ENCODE results near the gene EHF. TPM values are rescaled to one million over a fixed set of nuclear protein-coding genes. Genes with fewer than 3 reads are reported as not detected.

EHF gene
- total RNA-seq, 2 donors from 2014 or later = 0.22 TPM; not detected in 1

DNA sequence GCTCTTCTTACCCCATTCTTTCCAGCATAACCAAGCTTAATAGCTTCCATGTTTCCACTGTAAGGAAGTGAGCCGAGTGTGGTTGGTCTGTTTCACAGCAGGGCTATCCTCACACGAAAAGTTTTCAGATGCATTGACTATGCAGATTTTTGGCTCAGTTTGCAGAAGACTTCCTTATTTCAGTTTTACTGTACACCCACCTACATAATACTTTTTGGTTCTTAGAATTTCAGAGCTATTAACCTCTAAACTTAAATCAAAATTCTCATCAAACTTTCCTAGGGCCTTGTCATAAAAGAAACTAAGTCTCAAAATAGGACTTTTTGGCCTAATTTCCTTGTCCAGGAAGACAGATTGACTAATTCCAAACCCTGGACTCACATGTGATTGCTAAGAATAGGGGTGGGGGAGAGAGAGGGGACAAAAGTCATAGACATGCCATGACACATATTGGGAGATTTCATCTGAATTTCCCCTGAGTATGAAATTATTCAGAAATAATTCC lies 7.3 kb upstream of the EHF start:
- no peak overlapping the region for H3K27ac ChIP-seq (ENCODE audit: low read depth, low read length)
- no peaks in the 10 kb centered on the region for H3K27me3 ChIP-seq (ENCODE audit: control insufficient read depth, insufficient read depth, low read length, poor library complexity, severe bottlenecking)
- H3K4me3 ChIP-seq (ENCODE audit: low read length) = no peak overlapping the region
- H3K9me3 ChIP-seq (ENCODE audit: control insufficient read depth, low read length) = no peaks in the 10 kb centered on the region
- H3K27me3 Mint-ChIP-seq (ENCODE audit: insufficient read depth) = no peaks in the 10 kb centered on the region
- no peaks in the 10 kb centered on the region for H3K9me3 Mint-ChIP-seq
- H3K4me3 Mint-ChIP-seq = no peak overlapping the region
- H3K36me3 ChIP-seq (ENCODE audit: control insufficient read depth, insufficient read depth, low read length) = no peaks in the 10 kb centered on the region
- no peak overlapping the region for H3K27ac Mint-ChIP-seq
- TF ChIP-seq, protein P1, sequence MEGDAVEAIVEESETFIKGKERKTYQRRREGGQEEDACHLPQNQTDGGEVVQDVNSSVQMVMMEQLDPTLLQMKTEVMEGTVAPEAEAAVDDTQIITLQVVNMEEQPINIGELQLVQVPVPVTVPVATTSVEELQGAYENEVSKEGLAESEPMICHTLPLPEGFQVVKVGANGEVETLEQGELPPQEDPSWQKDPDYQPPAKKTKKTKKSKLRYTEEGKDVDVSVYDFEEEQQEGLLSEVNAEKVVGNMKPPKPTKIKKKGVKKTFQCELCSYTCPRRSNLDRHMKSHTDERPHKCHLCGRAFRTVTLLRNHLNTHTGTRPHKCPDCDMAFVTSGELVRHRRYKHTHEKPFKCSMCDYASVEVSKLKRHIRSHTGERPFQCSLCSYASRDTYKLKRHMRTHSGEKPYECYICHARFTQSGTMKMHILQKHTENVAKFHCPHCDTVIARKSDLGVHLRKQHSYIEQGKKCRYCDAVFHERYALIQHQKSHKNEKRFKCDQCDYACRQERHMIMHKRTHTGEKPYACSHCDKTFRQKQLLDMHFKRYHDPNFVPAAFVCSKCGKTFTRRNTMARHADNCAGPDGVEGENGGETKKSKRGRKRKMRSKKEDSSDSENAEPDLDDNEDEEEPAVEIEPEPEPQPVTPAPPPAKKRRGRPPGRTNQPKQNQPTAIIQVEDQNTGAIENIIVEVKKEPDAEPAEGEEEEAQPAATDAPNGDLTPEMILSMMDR (conservative IDR thresholded peaks at IDR 0.05) = no peak
- no peaks in the 10 kb centered on the region for H3K36me3 Mint-ChIP-seq (ENCODE audit: low read depth)
- DNase-seq = no peak
- H3K9ac ChIP-seq (ENCODE audit: extremely low read depth, low read length, poor library complexity, severe bottlenecking) = no peak overlapping the region
- WGBS, 2 experiments (ENCODE audit: insufficient coverage in 1 of 2, insufficient read length in 1 of 2) = 67 to 86% methylated on average over 2 of the region's 2 CpGs
- peaks cover 16% of the 10 kb centered on the region for H3K4me1 ChIP-seq (ENCODE audit: control insufficient read depth, insufficient read depth, low read length)
- peaks cover 56% of the 10 kb centered on the region for H3K4me1 Mint-ChIP-seq

- H3K27ac ChIP-seq (ENCODE audit: low read depth, low read length) = no peak overlapping the region
- H3K27me3 Mint-ChIP-seq (ENCODE audit: insufficient read depth) = no peaks in the 10 kb centered on the region
Observed at GRCh38 chr11:34614344-34615104, 6.4 kb upstream of the EHF start.

DNA sequence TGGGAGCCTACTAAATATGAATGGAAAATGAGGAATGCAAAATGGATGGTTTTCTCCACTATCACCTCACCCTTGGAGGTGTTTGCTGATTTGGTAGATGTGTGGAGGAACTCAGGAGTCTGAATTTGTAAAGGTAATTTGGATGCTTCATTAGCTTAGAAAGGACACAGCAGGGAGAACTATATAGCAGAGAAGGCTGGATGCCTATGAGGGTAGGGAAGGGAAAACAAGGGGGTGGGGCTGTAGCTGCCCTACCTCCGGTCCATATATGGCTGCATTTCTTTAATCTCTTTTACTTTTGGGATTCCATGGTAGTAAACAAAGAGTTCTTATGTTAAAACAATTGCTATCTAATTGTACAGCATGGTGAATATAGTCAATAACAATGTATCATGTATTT lies 4.8 kb upstream of the EHF start:
- TF ChIP-seq, protein P1 (conservative IDR thresholded peaks at IDR 0.05) = no peak
- Mint-ChIP-seq H3K36me3 (ENCODE audit: low read depth) (no peaks in the 10 kb centered on the region), H3K4me3 (no peak overlapping the region), H3K4me1 (peaks cover 67% of the 10 kb centered on the region), H3K27me3 (ENCODE audit: insufficient read depth) (no peaks in the 10 kb centered on the region), H3K27ac (no peak overlapping the region), H3K9me3 (no peaks in the 10 kb centered on the region)
- H3K9ac ChIP-seq (ENCODE audit: extremely low read depth, low read length, poor library complexity, severe bottlenecking) = no peak overlapping the region
- H3K9me3 ChIP-seq (ENCODE audit: control insufficient read depth, low read length) = no peaks in the 10 kb centered on the region
- WGBS, 2 experiments (ENCODE audit: insufficient coverage in 1 of 2, insufficient read length in 1 of 2) = 100% methylated on average over 1 of the region's 1 CpG; no CpG with 5 or more reads in 1 of the 2 experiments
- no peak for DNase-seq
- no peaks in the 10 kb centered on the region for H3K36me3 ChIP-seq (ENCODE audit: control insufficient read depth, insufficient read depth, low read length)
- H3K27me3 ChIP-seq (ENCODE audit: control insufficient read depth, insufficient read depth, low read length, poor library complexity, severe bottlenecking) = no peaks in the 10 kb centered on the region
- peaks cover 16% of the 10 kb centered on the region for H3K4me1 ChIP-seq (ENCODE audit: control insufficient read depth, insufficient read depth, low read length)
- H3K4me3 ChIP-seq (ENCODE audit: low read length) = no peak overlapping the region
- no peak overlapping the region for H3K27ac ChIP-seq (ENCODE audit: low read depth, low read length)

More at GRCh38 chr11:34614344-34615104, 6.4 kb upstream of the EHF start:
- no peaks in the 10 kb centered on the region for H3K36me3 Mint-ChIP-seq (ENCODE audit: low read depth)
- H3K4me3 Mint-ChIP-seq = no peak overlapping the region
- no peaks in the 10 kb centered on the region for H3K9me3 Mint-ChIP-seq
- Histone ChIP-seq H3K36me3 (ENCODE audit: control insufficient read depth, insufficient read depth, low read length) (no peaks in the 10 kb centered on the region), H3K4me1 (ENCODE audit: control insufficient read depth, insufficient read depth, low read length) (peaks cover 16% of the 10 kb centered on the region), H3K4me3 (ENCODE audit: low read length) (no peak overlapping the region), H3K9me3 (ENCODE audit: control insufficient read depth, low read length) (no peaks in the 10 kb centered on the region), H3K9ac (ENCODE audit: extremely low read depth, low read length, poor library complexity, severe bottlenecking) (no peak overlapping the region), H3K27me3 (ENCODE audit: control insufficient read depth, insufficient read depth, low read length, poor library complexity, severe bottlenecking) (no peaks in the 10 kb centered on the region)
- no peak overlapping the region for H3K27ac Mint-ChIP-seq
- WGBS, 2 experiments (ENCODE audit: insufficient coverage in 1 of 2, insufficient read length in 1 of 2) = 86 to 96% methylated on average over 4 to 5 of the region's 5 CpGs
- no peak for DNase-seq
- TF ChIP-seq, protein P1 (conservative IDR thresholded peaks at IDR 0.05) = no peak
- H3K4me1 Mint-ChIP-seq = peaks cover 58% of the 10 kb centered on the region
